Mucosa of rectum (tissue), 2 donors: ENCODE measurements around the gene LRRK1.

Source experiments
- H3K27ac ChIP-seq, 2 donors: one replicate each; pipeline ENCODE4 v1.7.0; 2013; ENCODE audit warnings: inconsistent platforms in 2 of 2, low read depth in 2 of 2, low read length in 2 of 2
- H3K27me3 ChIP-seq, 2 donors: one replicate each; pipeline ENCODE4 v1.7.0; 2013; ENCODE audit warnings: low read length in 2 of 2; ENCODE audit not compliant: control insufficient read depth in 2 of 2, insufficient read depth in 2 of 2
- H3K36me3 ChIP-seq, 2 donors: one replicate each; pipeline ENCODE4 v1.7.0; 2013; ENCODE audit warnings: low read length in 2 of 2; ENCODE audit not compliant: control insufficient read depth in 2 of 2, insufficient read depth in 2 of 2
- H3K4me1 ChIP-seq, 2 donors: one replicate each; pipeline ENCODE4 v1.7.0; 2013; ENCODE audit warnings: low read length in 2 of 2, mild to moderate bottlenecking in 1 of 2; ENCODE audit not compliant: control insufficient read depth in 2 of 2, insufficient read depth in 2 of 2
- H3K4me3 ChIP-seq, 2 donors: one replicate each; pipeline ENCODE4 v1.7.0; 2013; ENCODE audit warnings: low read length in 2 of 2
- H3K9ac ChIP-seq, 2 donors: one replicate each; pipeline ENCODE4 v1.7.0; 2013; ENCODE audit warnings: low read length in 2 of 2, low read depth in 1 of 2, mild to moderate bottlenecking in 1 of 2
- H3K9me3 ChIP-seq, 2 donors: one replicate each; pipeline ENCODE4 v1.7.0; 2013; ENCODE audit warnings: low read length in 2 of 2; ENCODE audit not compliant: control insufficient read depth in 2 of 2
- donor health status: healthy.
- donor health status: Normal muscosa, but diverticular disease.

Gene LRRK1

GRCh38 chr15:101107625-101108460 is 188.7 kb downstream of the LRRK1 start:
- H3K27ac ChIP-seq = no peak overlapping the region
- no peaks in the 10 kb centered on the region for H3K36me3 ChIP-seq
- no peak overlapping the region for H3K4me3 ChIP-seq
- H3K4me1 ChIP-seq = no peaks in the 10 kb centered on the region
- no peak overlapping the region for H3K9ac ChIP-seq
- no peaks in the 10 kb centered on the region for H3K9me3 ChIP-seq
- H3K27me3 ChIP-seq = no peaks in the 10 kb centered on the region

- H3K36me3 ChIP-seq = no peaks in the 10 kb centered on the region
- no peak overlapping the region for H3K4me3 ChIP-seq
- no peaks in the 10 kb centered on the region for H3K9me3 ChIP-seq
- H3K27me3 ChIP-seq = no peaks in the 10 kb centered on the region
- H3K9ac ChIP-seq = no peak overlapping the region
- no peak overlapping the region for H3K27ac ChIP-seq
- no peaks in the 10 kb centered on the region for H3K4me1 ChIP-seq
Measured at GRCh38 chr15:101108461-101108775, 189.3 kb downstream of the LRRK1 start.

- Histone ChIP-seq H3K27ac (no peak overlapping the region), H3K4me1 (no peaks in the 10 kb centered on the region), H3K27me3 (no peaks in the 10 kb centered on the region)
Measured at GRCh38 chr15:101108791-101109190, 189.6 kb downstream of the LRRK1 start.

GRCh38 chr15:101110681-101111569 is 191.8 kb downstream of the LRRK1 start:
- Histone ChIP-seq H3K9me3 (no peaks in the 10 kb centered on the region), H3K27me3 (no peaks in the 10 kb centered on the region), H3K9ac (no peak overlapping the region), H3K4me3 (no peak overlapping the region), H3K4me1 (peaks cover 0 to 1% of the 10 kb centered on the region in 2 donors), H3K27ac (no peak overlapping the region), H3K36me3 (no peaks in the 10 kb centered on the region)

More at GRCh38 chr15:101108791-101109190, 189.6 kb downstream of the LRRK1 start:
- H3K36me3 ChIP-seq = no peaks in the 10 kb centered on the region
- H3K4me3 ChIP-seq = no peak overlapping the region
- H3K9me3 ChIP-seq = no peaks in the 10 kb centered on the region
- no peak overlapping the region for H3K9ac ChIP-seq

GRCh38 chr15:101111570-101112262 is 192.6 kb downstream of the LRRK1 start:
- Histone ChIP-seq H3K9me3 (no peaks in the 10 kb centered on the region), H3K9ac (no peak overlapping the region), H3K36me3 (no peaks in the 10 kb centered on the region), H3K4me3 (no peak overlapping the region), H3K27ac (no peak overlapping the region), H3K27me3 (no peaks in the 10 kb centered on the region), H3K4me1 (peaks cover 0 to 5% of the 10 kb centered on the region in 2 donors)

GRCh38 chr15:101112336-101113113 is 193.4 kb downstream of the LRRK1 start:
- Histone ChIP-seq H3K4me1 (peaks cover 0 to 5% of the 10 kb centered on the region in 2 donors), H3K27ac (no peak overlapping the region), H3K4me3 (no peak overlapping the region), H3K9me3 (no peaks in the 10 kb centered on the region), H3K9ac (no peak overlapping the region), H3K27me3 (no peaks in the 10 kb centered on the region), H3K36me3 (no peaks in the 10 kb centered on the region)

GRCh38 chr15:101113114-101114005 is 194.2 kb downstream of the LRRK1 start:
- Histone ChIP-seq H3K27ac (no peak overlapping the region), H3K4me1 (peaks cover 0 to 5% of the 10 kb centered on the region in 2 donors), H3K9ac (no peak overlapping the region)

GRCh38 chr15:101114166-101114565 is 195.0 kb downstream of the LRRK1 start:
- Histone ChIP-seq H3K9ac (no peak overlapping the region), H3K27ac (no peak overlapping the region), H3K4me1 (peaks cover 0 to 5% of the 10 kb centered on the region in 2 donors), H3K4me3 (no peak overlapping the region), H3K27me3 (no peaks in the 10 kb centered on the region), H3K9me3 (no peaks in the 10 kb centered on the region), H3K36me3 (no peaks in the 10 kb centered on the region)

More at GRCh38 chr15:101113114-101114005, 194.2 kb downstream of the LRRK1 start:
- no peaks in the 10 kb centered on the region for H3K36me3 ChIP-seq
- no peak overlapping the region for H3K4me3 ChIP-seq
- H3K27me3 ChIP-seq = no peaks in the 10 kb centered on the region
- H3K9me3 ChIP-seq = no peaks in the 10 kb centered on the region

- Histone ChIP-seq H3K4me1 (peaks cover 0 to 5% of the 10 kb centered on the region in 2 donors), H3K4me3 (no peak overlapping the region), H3K9me3 (no peaks in the 10 kb centered on the region), H3K36me3 (no peaks in the 10 kb centered on the region), H3K9ac (no peak overlapping the region), H3K27ac (no peak overlapping the region), H3K27me3 (no peaks in the 10 kb centered on the region)
Measured at GRCh38 chr15:101114610-101115009, 195.5 kb downstream of the LRRK1 start.
